Measurements from ENCODE around the gene MBD5. TPM values are rescaled to one million over a fixed set of nuclear protein-coding genes. Genes with fewer than 3 reads are reported as not detected.

MBD5 gene
- total RNA-seq, 1 donor from 2014 or later = 28.0 TPM

- no peaks in the 10 kb centered on the region for H3K27me3 Mint-ChIP-seq (ENCODE audit: low read depth)
- no peaks in the 10 kb centered on the region for H3K4me1 Mint-ChIP-seq (ENCODE audit: low read depth)
- H3K4me3 Mint-ChIP-seq (ENCODE audit: low read depth) = no peak overlapping the region
- H3K36me3 Mint-ChIP-seq (ENCODE audit: low read depth) = no peaks in the 10 kb centered on the region
- no peak overlapping the region for H3K27ac Mint-ChIP-seq
- H3K9me3 Mint-ChIP-seq = no peaks in the 10 kb centered on the region
- no peak for DNase-seq (ENCODE audit: low spot score)
- intact Hi-C loops (cut with micrococcal nuclease) = no loop called here
Measured at GRCh38 chr2:148303161-148303560, 282.3 kb downstream of the MBD5 start.

- Mint-ChIP-seq H3K4me1 (ENCODE audit: low read depth) (no peaks in the 10 kb centered on the region), H3K27me3 (ENCODE audit: low read depth) (no peaks in the 10 kb centered on the region), H3K4me3 (ENCODE audit: low read depth) (no peak overlapping the region), H3K36me3 (ENCODE audit: low read depth) (no peaks in the 10 kb centered on the region), H3K9me3 (no peaks in the 10 kb centered on the region), H3K27ac (no peak overlapping the region)
- DNase-seq (ENCODE audit: low spot score) = no peak
- intact Hi-C loops (cut with micrococcal nuclease) = no loop called here
Measured at GRCh38 chr2:148305476-148305875, 284.6 kb downstream of the MBD5 start.

DNA sequence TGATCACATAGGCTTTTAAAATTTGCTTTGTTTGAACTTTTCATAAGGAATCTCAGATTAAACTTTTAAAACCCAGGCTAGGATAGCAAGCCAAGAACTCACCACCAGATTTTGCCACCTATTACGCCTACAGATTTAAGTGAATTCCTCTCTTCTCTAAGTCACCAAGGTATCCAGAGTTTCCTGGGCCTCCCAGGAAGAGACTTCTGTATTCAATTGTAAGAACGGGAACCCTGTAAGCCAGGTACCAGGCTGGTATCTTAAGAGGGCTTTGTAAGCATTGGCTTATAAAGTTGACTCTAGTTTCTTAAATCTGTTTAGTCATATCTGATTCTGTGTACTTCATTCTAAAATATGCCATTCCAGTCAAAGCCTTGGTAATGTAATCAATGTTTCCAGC lies 285.1 kb downstream of the MBD5 start:
- no peaks in the 10 kb centered on the region for H3K27me3 Mint-ChIP-seq (ENCODE audit: low read depth)
- DNase-seq (ENCODE audit: low spot score) = no peak
- no peaks in the 10 kb centered on the region for H3K36me3 Mint-ChIP-seq (ENCODE audit: low read depth)
- H3K27ac Mint-ChIP-seq = no peak overlapping the region
- intact Hi-C loops (cut with micrococcal nuclease) = no loop called here
- H3K4me1 Mint-ChIP-seq (ENCODE audit: low read depth) = no peaks in the 10 kb centered on the region
- no peaks in the 10 kb centered on the region for H3K9me3 Mint-ChIP-seq
- no peak overlapping the region for H3K4me3 Mint-ChIP-seq (ENCODE audit: low read depth)

DNA sequence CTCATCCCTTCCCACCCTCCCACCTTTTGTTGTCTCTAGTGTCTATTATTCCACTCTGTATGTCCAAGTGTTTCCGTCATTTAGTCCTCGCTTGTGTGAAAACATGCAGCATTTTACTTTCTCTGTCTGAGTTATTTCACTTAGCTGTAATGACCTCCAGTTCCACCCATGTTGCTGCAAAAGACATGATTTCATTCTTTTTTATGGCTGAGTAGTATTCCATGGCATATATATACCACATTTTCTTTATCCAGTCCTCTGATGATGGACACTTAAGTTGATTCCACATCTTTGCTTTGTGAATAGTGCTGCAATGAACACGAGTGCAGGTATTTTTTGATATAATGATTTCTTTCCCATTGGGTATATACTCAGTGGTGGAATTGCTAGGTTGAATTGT lies 296.7 kb downstream of the MBD5 start:
- DNase-seq (ENCODE audit: low spot score) = no peak
- no peaks in the 10 kb centered on the region for H3K36me3 Mint-ChIP-seq (ENCODE audit: low read depth)
- intact Hi-C loops (cut with micrococcal nuclease) = no loop called here
- no peak overlapping the region for H3K27ac Mint-ChIP-seq
- H3K4me3 Mint-ChIP-seq (ENCODE audit: low read depth) = no peak overlapping the region
- no peaks in the 10 kb centered on the region for H3K4me1 Mint-ChIP-seq (ENCODE audit: low read depth)
- H3K9me3 Mint-ChIP-seq = no peaks in the 10 kb centered on the region
- H3K27me3 Mint-ChIP-seq (ENCODE audit: low read depth) = no peaks in the 10 kb centered on the region

DNA sequence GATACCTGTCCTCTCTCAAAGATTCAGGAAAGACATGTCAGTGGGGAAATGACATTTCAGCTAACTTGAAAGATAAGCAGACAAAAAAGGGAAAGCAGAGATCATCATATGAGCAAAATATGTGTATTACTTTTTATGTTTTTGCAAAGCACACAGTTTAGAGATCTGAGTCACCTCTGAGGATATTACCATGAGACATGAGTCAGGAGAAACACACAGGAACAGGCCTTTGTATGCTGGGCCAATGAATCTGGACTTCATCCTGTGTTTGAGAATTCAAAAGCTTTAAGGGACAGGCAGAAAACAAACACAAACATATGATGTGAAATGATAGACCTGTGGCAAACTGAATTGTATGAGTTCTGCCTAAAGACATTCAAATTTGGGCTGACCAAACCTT lies 317.6 kb downstream of the MBD5 start:
- Mint-ChIP-seq H3K27me3 (ENCODE audit: low read depth) (no peaks in the 10 kb centered on the region), H3K9me3 (peaks cover 4% of the 10 kb centered on the region), H3K4me1 (ENCODE audit: low read depth) (no peaks in the 10 kb centered on the region), H3K4me3 (ENCODE audit: low read depth) (no peak overlapping the region), H3K27ac (no peak overlapping the region), H3K36me3 (ENCODE audit: low read depth) (peaks cover 8% of the 10 kb centered on the region)
- intact Hi-C loops (cut with micrococcal nuclease) = no loop called here
- no peak for DNase-seq (ENCODE audit: low spot score)

DNA sequence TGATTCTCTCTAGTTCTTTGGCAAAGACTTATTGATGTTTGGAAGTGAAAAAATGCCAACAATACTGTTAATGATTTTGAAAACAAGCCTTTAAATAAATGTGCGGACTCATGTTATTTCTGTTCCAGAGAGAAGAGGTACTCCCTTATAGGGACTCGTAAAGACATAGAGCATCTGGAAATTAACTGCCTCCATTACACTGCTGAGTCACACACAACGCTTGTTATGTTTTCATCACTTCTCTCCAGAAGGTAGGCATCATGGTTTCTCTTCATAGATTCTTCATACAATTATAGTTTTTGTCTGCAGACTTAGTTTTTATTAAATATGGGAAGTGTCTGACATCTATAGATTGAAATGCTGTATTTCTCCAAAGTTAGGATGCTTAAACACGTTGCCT lies 321.2 kb downstream of the MBD5 start:
- H3K4me3 Mint-ChIP-seq (ENCODE audit: low read depth) = no peak overlapping the region
- no peaks in the 10 kb centered on the region for H3K27me3 Mint-ChIP-seq (ENCODE audit: low read depth)
- H3K27ac Mint-ChIP-seq = no peak overlapping the region
- intact Hi-C loops (cut with micrococcal nuclease) = no loop called here
- H3K36me3 Mint-ChIP-seq (ENCODE audit: low read depth) = peaks cover 12% of the 10 kb centered on the region
- H3K4me1 Mint-ChIP-seq (ENCODE audit: low read depth) = no peaks in the 10 kb centered on the region
- DNase-seq (ENCODE audit: low spot score) = no peak
- peaks cover 5% of the 10 kb centered on the region for H3K9me3 Mint-ChIP-seq

GRCh38 chr2:148350199-148350598 lies 329.3 kb downstream of the MBD5 start:
- Mint-ChIP-seq H3K9me3 (peaks cover 3% of the 10 kb centered on the region), H3K27ac (no peak overlapping the region), H3K4me1 (ENCODE audit: low read depth) (no peaks in the 10 kb centered on the region), H3K36me3 (ENCODE audit: low read depth) (no peaks in the 10 kb centered on the region), H3K4me3 (ENCODE audit: low read depth) (no peak overlapping the region), H3K27me3 (ENCODE audit: low read depth) (no peaks in the 10 kb centered on the region)
- no peak for DNase-seq (ENCODE audit: low spot score)
- intact Hi-C loops (cut with micrococcal nuclease) = no loop called here

DNA sequence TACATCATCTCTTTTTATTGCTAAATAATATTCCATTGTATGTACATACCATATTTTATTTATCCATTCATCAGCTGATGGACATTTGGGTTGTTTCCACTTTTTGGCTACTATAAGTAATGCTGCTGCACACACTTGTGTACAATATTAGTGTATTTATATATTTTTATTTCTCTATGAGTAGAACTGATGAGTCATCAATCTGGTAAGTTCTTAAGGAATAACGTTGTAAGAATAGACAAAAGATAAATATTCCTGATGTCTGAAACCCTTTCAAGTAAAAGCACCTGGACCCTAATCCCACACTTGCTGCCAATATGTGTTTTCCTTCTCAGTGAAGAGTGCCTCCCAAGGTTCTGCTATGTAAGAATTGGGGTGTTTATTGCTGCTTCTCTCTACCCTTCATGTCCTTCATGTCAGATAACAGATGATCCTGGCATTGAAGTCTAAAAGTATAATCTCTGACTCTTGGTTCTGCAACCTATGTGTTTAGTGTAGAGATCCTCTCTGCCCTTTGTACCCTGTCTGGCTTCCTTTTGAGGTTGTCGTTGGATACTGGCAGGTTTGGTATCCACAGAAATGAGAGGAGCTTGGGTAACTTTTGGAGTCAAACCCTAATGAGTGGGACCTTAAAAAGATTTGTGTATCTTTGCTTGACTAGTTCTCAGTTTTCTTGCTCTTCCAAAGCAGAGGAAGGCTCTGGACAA lies 330.7 kb downstream of the MBD5 start:
- peaks cover 7% of the 10 kb centered on the region for H3K9me3 Mint-ChIP-seq
- no peaks in the 10 kb centered on the region for H3K36me3 Mint-ChIP-seq (ENCODE audit: low read depth)
- no peaks in the 10 kb centered on the region for H3K4me1 Mint-ChIP-seq (ENCODE audit: low read depth)
- DNase-seq (ENCODE audit: low spot score) = no peak
- intact Hi-C loops (cut with micrococcal nuclease) = no loop called here
- no peaks in the 10 kb centered on the region for H3K27me3 Mint-ChIP-seq (ENCODE audit: low read depth)
- no peak overlapping the region for H3K27ac Mint-ChIP-seq
- no peak overlapping the region for H3K4me3 Mint-ChIP-seq (ENCODE audit: low read depth)

DNA sequence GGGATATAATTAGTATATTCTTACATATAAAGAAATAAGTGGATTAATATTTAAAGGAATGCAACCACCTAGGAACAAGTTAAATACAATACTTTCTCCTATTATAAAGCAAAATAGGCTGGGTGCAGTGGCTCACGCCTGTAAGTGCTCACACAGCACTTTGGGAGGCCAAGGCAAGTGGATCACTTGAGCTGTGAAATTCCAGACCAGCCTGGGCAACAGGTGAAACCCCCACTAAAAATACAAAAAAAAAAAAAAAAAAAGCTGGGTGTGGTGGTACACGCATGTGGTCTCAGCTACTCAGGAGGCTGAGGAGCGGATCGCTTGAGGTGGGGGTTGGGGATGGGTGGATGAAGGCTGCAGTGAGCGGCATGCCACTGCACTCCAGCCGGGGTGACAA lies 337.5 kb downstream of the MBD5 start:
- H3K36me3 Mint-ChIP-seq (ENCODE audit: low read depth) = no peaks in the 10 kb centered on the region
- no peaks in the 10 kb centered on the region for H3K27me3 Mint-ChIP-seq (ENCODE audit: low read depth)
- H3K4me1 Mint-ChIP-seq (ENCODE audit: low read depth) = no peaks in the 10 kb centered on the region
- DNase-seq (ENCODE audit: low spot score) = no peak
- no peak overlapping the region for H3K4me3 Mint-ChIP-seq (ENCODE audit: low read depth)
- H3K9me3 Mint-ChIP-seq = peaks cover 8% of the 10 kb centered on the region
- intact Hi-C loops (cut with micrococcal nuclease) = no loop called here
- no peak overlapping the region for H3K27ac Mint-ChIP-seq

- no peaks in the 10 kb centered on the region for H3K4me1 Mint-ChIP-seq (ENCODE audit: low read depth)
- peaks cover 5% of the 10 kb centered on the region for H3K36me3 Mint-ChIP-seq (ENCODE audit: low read depth)
- intact Hi-C loops (cut with micrococcal nuclease) = no loop called here
- H3K4me3 Mint-ChIP-seq (ENCODE audit: low read depth) = no peak overlapping the region
- H3K27ac Mint-ChIP-seq = no peak overlapping the region
- DNase-seq (ENCODE audit: low spot score) = no peak
- peaks cover 20% of the 10 kb centered on the region for H3K9me3 Mint-ChIP-seq
- no peaks in the 10 kb centered on the region for H3K27me3 Mint-ChIP-seq (ENCODE audit: low read depth)
Measured at GRCh38 chr2:148360662-148361061, 339.8 kb downstream of the MBD5 start.

DNA sequence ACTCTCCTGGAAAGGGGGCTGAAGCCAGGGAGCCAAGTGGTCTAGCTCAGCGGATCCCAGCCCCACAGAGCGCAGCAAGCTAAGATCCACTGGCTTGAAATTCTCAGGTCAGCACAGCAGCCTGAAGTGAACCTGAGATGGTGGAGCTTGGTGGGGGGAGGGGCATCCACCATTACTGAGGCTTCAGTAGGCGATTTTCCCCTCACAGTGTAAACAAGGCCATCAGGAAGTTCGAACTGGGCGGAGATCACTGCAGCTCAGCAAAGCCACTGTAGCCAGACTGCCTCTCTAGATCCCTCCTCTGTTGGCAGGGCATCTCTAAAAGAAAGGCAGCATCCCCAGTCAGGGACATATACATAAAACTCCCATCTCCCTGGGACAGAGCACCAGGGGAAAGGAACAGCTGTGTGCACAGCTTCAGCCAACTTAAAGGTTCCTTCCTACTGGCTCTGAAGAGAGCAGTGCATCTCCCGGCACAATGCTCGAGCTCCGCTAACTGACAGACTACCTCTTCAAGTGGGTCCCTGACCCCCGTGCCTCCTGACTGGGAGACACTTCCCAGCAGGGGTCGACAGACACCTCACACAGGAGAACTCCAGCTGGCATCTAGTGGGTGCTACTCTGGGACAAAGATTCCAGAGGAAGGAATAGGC lies 341.4 kb downstream of the MBD5 start:
- H3K36me3 Mint-ChIP-seq (ENCODE audit: low read depth) = peaks cover 5% of the 10 kb centered on the region
- peaks cover 27% of the 10 kb centered on the region for H3K9me3 Mint-ChIP-seq
- no peaks in the 10 kb centered on the region for H3K4me1 Mint-ChIP-seq (ENCODE audit: low read depth)
- H3K27me3 Mint-ChIP-seq (ENCODE audit: low read depth) = no peaks in the 10 kb centered on the region
- no peak overlapping the region for H3K4me3 Mint-ChIP-seq (ENCODE audit: low read depth)
- no peak overlapping the region for H3K27ac Mint-ChIP-seq
- intact Hi-C loops (cut with micrococcal nuclease) = no loop called here
- no peak for DNase-seq (ENCODE audit: low spot score)

GRCh38 chr2:148375214-148375613 lies 354.3 kb downstream of the MBD5 start:
- H3K4me1 Mint-ChIP-seq (ENCODE audit: low read depth) = no peaks in the 10 kb centered on the region
- no peak overlapping the region for H3K4me3 Mint-ChIP-seq (ENCODE audit: low read depth)
- intact Hi-C loops (cut with micrococcal nuclease) = no loop called here
- H3K27me3 Mint-ChIP-seq (ENCODE audit: low read depth) = no peaks in the 10 kb centered on the region
- H3K36me3 Mint-ChIP-seq (ENCODE audit: low read depth) = no peaks in the 10 kb centered on the region
- no peak overlapping the region for H3K27ac Mint-ChIP-seq
- H3K9me3 Mint-ChIP-seq = no peaks in the 10 kb centered on the region
- no peak for DNase-seq (ENCODE audit: low spot score)

DNA sequence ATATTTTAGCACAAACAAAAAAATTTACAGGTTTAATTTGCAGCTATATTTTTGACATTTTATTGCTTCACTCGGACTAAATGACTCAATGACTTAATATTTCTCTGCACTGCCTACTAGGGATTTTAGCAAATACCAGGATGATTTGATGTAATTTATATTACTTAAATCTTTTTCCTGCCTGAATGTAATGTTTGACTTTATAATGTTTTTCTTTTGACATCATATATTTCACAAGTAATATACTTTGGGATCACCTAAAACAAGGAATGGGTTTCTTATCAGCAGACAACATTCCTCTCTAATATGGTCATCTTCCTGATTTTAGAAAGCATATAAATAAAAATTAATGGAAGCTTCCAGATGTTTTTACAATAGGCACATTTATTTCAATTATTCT lies 370.4 kb downstream of the MBD5 start:
- H3K27me3 Mint-ChIP-seq (ENCODE audit: low read depth) = no peaks in the 10 kb centered on the region
- intact Hi-C loops (cut with micrococcal nuclease) = no loop called here
- no peak for DNase-seq (ENCODE audit: low spot score)
- no peaks in the 10 kb centered on the region for H3K9me3 Mint-ChIP-seq
- H3K4me1 Mint-ChIP-seq (ENCODE audit: low read depth) = no peaks in the 10 kb centered on the region
- H3K4me3 Mint-ChIP-seq (ENCODE audit: low read depth) = no peak overlapping the region
- H3K27ac Mint-ChIP-seq = no peak overlapping the region
- H3K36me3 Mint-ChIP-seq (ENCODE audit: low read depth) = no peaks in the 10 kb centered on the region

Measured in activated T-helper 2 cell treated with anti-CD3 and anti-CD28 coated beads, Interferon-gamma antibody, Interleukin-2, Interleukin-4, amounts not matched to agents 10 μg/mL and 5 μg/mL and 100 μg/mL, durations not matched to agents 14 hours and 24 hours and 36 hours (primary cell).